Liver (tissue), 9 donors: ENCODE results near the gene FOXK2. TPM values are rescaled to one million over a fixed set of nuclear protein-coding genes. Genes with fewer than 3 reads are reported as not detected.

Experiments
- DNase-seq: peaks from one replicate; pipeline ENCODE4 v3.0.0-alpha.2; 2017; ENCODE audit warnings: low spot score
- H3K27ac ChIP-seq, 2 donors: one replicate each; pipeline ENCODE4 v1.7.0; 2013; ENCODE audit warnings: inconsistent platforms in 2 of 2, low read length in 2 of 2, control low read depth in 1 of 2, low read depth in 1 of 2, mild to moderate bottlenecking in 1 of 2
- H3K27me3 ChIP-seq, 4 donors: one replicate each; pipeline versions ENCODE4 v1.6.1 to v1.7.0; 2013; ENCODE audit warnings: low read length in 3 of 4, inconsistent platforms in 1 of 4, mild to moderate bottlenecking in 1 of 4, moderate library complexity in 1 of 4; ENCODE audit not compliant: control insufficient read depth in 4 of 4, insufficient read depth in 4 of 4
- H3K36me3 ChIP-seq, 4 donors: one replicate each; pipeline versions ENCODE4 v1.6.1 to v1.7.0; 2013; ENCODE audit warnings: low read length in 3 of 4, mild to moderate bottlenecking in 3 of 4, low read depth in 1 of 4, moderate library complexity in 1 of 4; ENCODE audit not compliant: control insufficient read depth in 4 of 4, insufficient read depth in 3 of 4
- H3K4me1 ChIP-seq, 4 donors: one replicate each; pipeline versions ENCODE4 v1.6.1 to v1.7.0; 2013; ENCODE audit warnings: low read length in 3 of 4, mild to moderate bottlenecking in 3 of 4, moderate library complexity in 1 of 4; ENCODE audit not compliant: control insufficient read depth in 4 of 4, insufficient read depth in 4 of 4
- H3K4me3 ChIP-seq, 3 donors: one replicate each; pipeline versions ENCODE4 v1.6.1 to v1.7.0; 2013; ENCODE audit warnings: low read length in 3 of 3, control low read depth in 1 of 3, low read depth in 1 of 3, mild to moderate bottlenecking in 1 of 3
- H3K9ac ChIP-seq, 2 donors: one replicate each; pipeline ENCODE4 v1.7.0; 2013; ENCODE audit warnings: low read length in 2 of 2, mild to moderate bottlenecking in 2 of 2, moderate library complexity in 2 of 2, control low read depth in 1 of 2, low read depth in 1 of 2
- H3K9me3 ChIP-seq, 4 donors: one replicate each; pipeline versions ENCODE4 v1.6.1 to v1.7.0; 2013; ENCODE audit warnings: low read length in 3 of 4; ENCODE audit not compliant: control insufficient read depth in 4 of 4
- ATF3 ChIP-seq: IDR thresholded peaks from 2 replicates; pipeline ENCODE4 v1.6.1; 2016; ENCODE audit warnings: antibody characterized with exemption
- CTCF ChIP-seq: fragments of 150-350 bp; IDR thresholded peaks from 2 replicates; pipeline ENCODE4 v1.5.1; 2017; ENCODE audit warnings: improper control_type of control experiment, low read depth, low read length; ENCODE audit not compliant: missing input control
- EGR1 ChIP-seq, 2 donors: IDR thresholded peaks; 2 replicates each; pipeline ENCODE4 v1.6.1; 2016 to 2018; ENCODE audit warnings: antibody characterized with exemption in 2 of 2, low read depth in 2 of 2
- FOXA1 ChIP-seq: IDR thresholded peaks from 2 replicates; pipeline ENCODE4 v1.6.1; 2016; ENCODE audit warnings: antibody characterized with exemption
- FOXA2 ChIP-seq: IDR thresholded peaks from 2 replicates; pipeline ENCODE4 v1.6.1; 2016; ENCODE audit warnings: antibody characterized with exemption
- GABPA ChIP-seq, 2 donors: IDR thresholded peaks in 1 of 2; conservative IDR thresholded peaks in 1 of 2; 2 replicates each; pipeline ENCODE4 v1.6.1; 2016; ENCODE audit warnings: antibody characterized with exemption in 2 of 2, mild to moderate bottlenecking in 1 of 2, moderate library complexity in 1 of 2
- HNF4A ChIP-seq, 2 donors: conservative IDR thresholded peaks; 2 replicates each; pipeline ENCODE4 v1.6.1; 2016; ENCODE audit warnings: antibody characterized with exemption in 2 of 2, mild to moderate bottlenecking in 2 of 2
- HNF4G ChIP-seq: IDR thresholded peaks from 2 replicates; pipeline ENCODE4 v1.6.1; 2016; ENCODE audit warnings: antibody characterized with exemption
- JUND ChIP-seq, 2 donors: IDR thresholded peaks; 2 replicates each; pipeline ENCODE4 v1.6.1; 2016; ENCODE audit warnings: antibody characterized with exemption in 2 of 2
- MAX ChIP-seq: IDR thresholded peaks from 2 replicates; pipeline ENCODE4 v1.6.1; 2016; ENCODE audit warnings: antibody characterized with exemption
- NR2F2 ChIP-seq: IDR thresholded peaks from 2 replicates; pipeline ENCODE4 v1.6.1; 2016; ENCODE audit warnings: antibody characterized with exemption
- RAD21 ChIP-seq, 2 donors: IDR thresholded peaks; 2 replicates each; pipeline ENCODE4 v1.6.1; 2016; ENCODE audit warnings: antibody characterized with exemption in 2 of 2, mild to moderate bottlenecking in 2 of 2
- REST ChIP-seq: IDR thresholded peaks from 2 replicates; pipeline ENCODE4 v1.6.1; 2016; ENCODE audit warnings: antibody characterized with exemption, mild to moderate bottlenecking
- RXRA ChIP-seq, 2 donors: IDR thresholded peaks; 2 replicates each; pipeline ENCODE4 v1.6.1; 2017 to 2018; ENCODE audit warnings: antibody characterized with exemption in 2 of 2, mild to moderate bottlenecking in 1 of 2
- SP1 ChIP-seq: IDR thresholded peaks from 2 replicates; pipeline ENCODE4 v1.6.1; 2018; ENCODE audit warnings: antibody characterized with exemption, mild to moderate bottlenecking
- TAF1 ChIP-seq: conservative IDR thresholded peaks from 2 replicates; pipeline ENCODE4 v1.6.1; 2016; ENCODE audit warnings: antibody characterized with exemption, mild to moderate bottlenecking
- YY1 ChIP-seq: IDR thresholded peaks from 2 replicates; pipeline ENCODE4 v1.6.1; 2016; ENCODE audit warnings: antibody characterized with exemption, mild to moderate bottlenecking
- ZBTB33 ChIP-seq: IDR thresholded peaks from 2 replicates; pipeline ENCODE4 v1.6.1; 2016; ENCODE audit warnings: antibody characterized with exemption
- WGBS: extraction: QIAGEN DNeasy Blood & Tissue Kit; methylation state at CpG from one replicate; pipeline ENCODE4 v1.1.7; 2013; 5-methylcytosine and 5-hydroxymethylcytosine counted together
- polyA plus RNA-seq, 2 donors: library from polyadenylated mRNA; stranded (reverse) in 1 of 2; unstranded in 1 of 2; fragments of 200-250 nt in 1 of 2; fragments of >200 nt in 1 of 2; fragmentation: Nextera tagmentation in 1 of 2; extraction: Ambion mirVana in 1 of 2; gene quantifications; one replicate each; pipeline versions ENCODE4 v1.2.1 to v1.2.3, GENCODE V29; 2013 to 2015
- total RNA-seq, 2 donors: library from RNA; depleted of rRNA; stranded (reverse); fragments of >200 nt; gene quantifications; one replicate each; pipeline ENCODE4 v1.2.3, GENCODE V29; 2014
- donor health status: healthy.
- donor health status: healthy.
- donor health status: healthy.
- donor health status: healthy.
- donor health status: healthy.

The FOXK2 gene
- total and polyA plus RNA-seq, 4 donors, result 3.1 to 16.2 (median 10.8) TPM

GRCh38 chr17:82548681-82549303 lies 29.3 kb downstream of the FOXK2 start:
- Histone ChIP-seq H3K4me3 (no peak overlapping the region), H3K27ac (no peak overlapping the region), H3K36me3 (no peaks in the 10 kb centered on the region), H3K27me3 (no peaks in the 10 kb centered on the region), H3K9ac (no peak overlapping the region), H3K9me3 (no peaks in the 10 kb centered on the region), H3K4me1 (peaks cover 4 to 29% (median 18%) of the 10 kb centered on the region in 4 donors)
- 66% methylated on average over 15 of the region's 15 CpGs for WGBS
- TF ChIP-seq GABPA (IDR thresholded peaks at IDR 0.05 in 1 of 2, conservative IDR thresholded peaks at IDR 0.05 in 1 of 2) (no peak), TAF1 (no peak), HNF4A (conservative IDR thresholded peaks at IDR 0.05) (no peak), SP1 (no peak), MAX (no peak), JUND (IDR thresholded peaks at IDR 0.05) (no peak), CTCF (no peak), ATF3 (no peak), YY1 (no peak), ZBTB33 (no peak), EGR1 (IDR thresholded peaks at IDR 0.05; ENCODE audit: low read depth in 2 of 2) (no peak), RXRA (IDR thresholded peaks at IDR 0.05) (no peak), NR2F2 (no peak), REST (no peak), FOXA1 (no peak), FOXA2 (no peak), HNF4G (no peak), RAD21 (IDR thresholded peaks at IDR 0.05) (no peak)
- DNase-seq, result no peak
